Sigmoid colon (tissue), 4 donors: Measurements from ENCODE around the gene PADI2.

Experiments used
- CTCF ChIP-seq, 4 experiments: fragments of 450-650 bp in 3 of 4; fragments of 200-600 bp in 1 of 4; IDR thresholded peaks; one replicate each; pipeline ENCODE4 v1.5.1; 2016 to 2019; ENCODE audit warnings: antibody characterized with exemption in 4 of 4, mild to moderate bottlenecking in 3 of 4, moderate library complexity in 2 of 4
- POLR2AphosphoS5 ChIP-seq, 4 donors: sonication (generic); formaldehyde crosslinking; IDR thresholded peaks; one replicate each; pipeline ENCODE4 v1.6.1; 2017; ENCODE audit warnings: antibody characterized with exemption in 4 of 4

GRCh38 chr1:17055801-17056200 lies 63.5 kb downstream of the PADI2 start:
- TF ChIP-seq POLR2AphosphoS5 (IDR thresholded peaks at IDR 0.05): no peak
- no peak for TF ChIP-seq CTCF (IDR thresholded peaks at IDR 0.05)
